ENCODE measurements around the gene ZNF598.
"Not testable (repeated sequence)": the region's sequence is repeated elsewhere in the genome, so short reads cannot be mapped to it uniquely, and the experiment has no call there.

Gene ZNF598

DNA sequence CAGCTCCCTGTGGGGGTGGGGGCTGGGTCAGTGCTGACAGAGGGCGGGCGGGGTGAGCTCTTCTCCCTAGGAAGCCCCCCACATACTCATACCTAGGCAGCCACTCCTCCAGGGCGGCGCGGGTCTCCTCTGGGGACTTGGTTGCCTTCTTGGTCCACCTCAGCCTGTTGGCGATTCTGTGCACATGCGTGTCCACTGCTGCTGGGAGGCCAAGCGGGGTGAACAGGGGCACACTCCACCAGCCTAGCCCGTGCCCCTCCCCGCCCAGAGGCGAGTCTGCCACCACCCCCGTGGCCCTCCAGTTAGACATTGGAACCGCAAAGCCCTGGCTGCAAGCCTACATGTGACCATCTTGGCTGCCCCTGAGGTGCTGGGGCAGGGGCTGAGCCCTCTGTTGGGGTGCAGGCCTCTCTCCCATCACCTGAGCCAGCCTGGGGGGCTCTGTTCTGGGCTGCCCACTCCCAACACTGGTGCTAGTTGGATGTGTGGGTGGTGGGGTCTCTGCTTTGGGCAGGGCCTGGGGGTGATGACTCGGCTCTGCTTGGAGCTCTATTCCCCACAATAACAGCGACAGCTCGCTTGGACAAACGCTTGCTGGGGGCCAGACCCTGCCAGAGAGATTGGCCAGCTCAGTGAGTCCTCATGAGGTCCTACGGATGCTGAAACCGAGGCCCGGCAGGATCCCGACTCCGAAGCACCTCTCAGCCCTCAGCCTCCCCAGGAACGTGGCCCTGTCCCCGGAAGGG lies 30.6 kb upstream of the ZNF598 start:
- DNase-seq (ENCODE audit: low spot score), result no peak

DNA sequence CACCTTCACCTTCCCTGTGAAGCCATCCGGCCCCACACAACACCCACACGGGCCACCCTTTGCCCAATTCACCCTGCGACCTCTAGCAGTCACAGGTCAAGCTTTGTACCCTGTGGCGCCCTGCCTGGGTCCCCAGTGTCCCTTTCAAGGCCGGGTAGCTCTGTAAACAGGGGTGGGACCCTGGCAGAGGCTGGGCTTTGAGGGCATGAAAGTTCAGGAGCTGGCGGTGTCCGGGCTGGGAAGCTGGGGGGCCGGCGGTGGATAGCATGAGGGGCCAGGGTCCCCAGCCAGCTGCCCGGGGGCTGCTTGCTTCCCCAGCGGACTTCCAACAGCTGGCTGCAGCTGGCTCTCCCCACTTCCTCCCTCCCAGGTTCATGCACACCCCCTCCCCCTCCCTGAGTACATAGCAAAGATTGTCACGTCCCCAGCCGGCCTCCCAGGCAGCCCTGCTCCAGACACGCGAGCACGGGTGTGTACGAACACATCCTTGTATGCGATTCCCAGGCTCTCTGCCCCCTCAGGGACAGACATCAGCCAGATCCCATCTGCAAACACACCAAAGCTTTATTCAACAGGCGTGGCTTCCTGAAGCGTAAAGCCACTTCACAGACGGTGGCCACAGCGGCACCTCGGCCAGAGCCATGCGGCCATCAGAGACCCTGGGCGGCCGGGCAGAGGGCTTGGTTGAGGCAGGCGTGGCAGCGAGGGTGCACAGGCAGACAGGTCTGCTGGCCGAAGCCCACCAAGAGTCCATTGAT lies 29.8 kb upstream of the ZNF598 start:
- no peak for DNase-seq (ENCODE audit: low spot score)

- DNase-seq (ENCODE audit: low spot score), result no peak
These were observed 29.0 kb upstream of the ZNF598 start for GRCh38 chr16:2038382-2039231.

- no peak for DNase-seq (ENCODE audit: low spot score)
These were observed 28.2 kb upstream of the ZNF598 start for GRCh38 chr16:2037647-2038381.

DNA sequence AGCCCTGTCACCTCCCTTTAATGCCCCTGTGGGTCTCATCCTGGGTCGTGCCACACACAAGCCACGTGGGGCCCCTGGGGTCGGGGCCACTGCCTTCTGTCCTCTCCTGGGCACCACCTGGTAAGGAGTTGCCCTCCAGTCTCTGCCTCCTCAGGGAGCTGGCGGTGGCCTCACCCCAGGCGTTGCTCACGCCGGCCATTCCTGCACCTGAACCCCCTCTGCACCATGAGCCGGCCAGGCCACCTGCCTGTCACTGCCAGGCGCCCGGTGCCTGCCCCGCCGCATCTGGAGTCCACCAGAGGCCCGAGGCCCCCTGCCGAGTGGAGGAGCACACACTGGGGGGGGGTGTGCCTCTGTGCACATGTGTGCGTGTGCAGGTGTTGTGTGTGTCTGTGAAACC lies 27.5 kb upstream of the ZNF598 start:
- DNase-seq (ENCODE audit: low spot score), result no peak

DNA sequence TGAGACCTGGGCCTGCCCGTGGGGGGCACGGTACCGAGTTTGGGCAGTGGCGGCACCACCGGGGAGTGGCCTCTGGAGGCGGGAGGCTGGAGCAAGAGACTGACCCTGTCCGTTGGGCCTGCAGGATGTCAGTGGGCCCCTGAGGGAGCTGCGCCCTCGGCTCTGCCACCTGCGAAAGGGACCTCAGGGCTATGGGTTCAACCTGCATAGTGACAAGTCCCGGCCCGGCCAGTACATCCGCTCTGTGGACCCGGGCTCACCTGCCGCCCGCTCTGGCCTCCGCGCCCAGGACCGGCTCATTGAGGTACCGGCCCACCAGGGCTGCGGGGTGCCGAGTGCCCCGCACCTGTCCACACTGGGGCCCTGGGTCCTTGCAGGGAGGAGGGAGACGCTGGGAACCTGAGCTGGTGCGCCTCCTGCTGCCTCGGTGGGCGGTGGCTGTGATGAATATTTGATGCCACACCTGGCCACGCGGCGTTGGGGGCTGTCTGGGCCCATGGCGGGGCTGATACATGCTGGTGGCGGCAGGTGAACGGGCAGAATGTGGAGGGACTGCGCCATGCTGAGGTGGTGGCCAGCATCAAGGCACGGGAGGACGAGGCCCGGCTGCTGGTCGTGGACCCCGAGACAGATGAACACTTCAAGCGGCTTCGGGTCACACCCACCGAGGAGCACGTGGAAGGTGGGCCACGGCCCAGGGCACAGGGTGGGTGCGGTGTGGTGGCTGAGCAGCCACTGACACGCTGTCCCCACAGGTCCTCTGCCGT lies 26.8 kb upstream of the ZNF598 start:
- DNase-seq (ENCODE audit: low spot score), result no peak

DNA sequence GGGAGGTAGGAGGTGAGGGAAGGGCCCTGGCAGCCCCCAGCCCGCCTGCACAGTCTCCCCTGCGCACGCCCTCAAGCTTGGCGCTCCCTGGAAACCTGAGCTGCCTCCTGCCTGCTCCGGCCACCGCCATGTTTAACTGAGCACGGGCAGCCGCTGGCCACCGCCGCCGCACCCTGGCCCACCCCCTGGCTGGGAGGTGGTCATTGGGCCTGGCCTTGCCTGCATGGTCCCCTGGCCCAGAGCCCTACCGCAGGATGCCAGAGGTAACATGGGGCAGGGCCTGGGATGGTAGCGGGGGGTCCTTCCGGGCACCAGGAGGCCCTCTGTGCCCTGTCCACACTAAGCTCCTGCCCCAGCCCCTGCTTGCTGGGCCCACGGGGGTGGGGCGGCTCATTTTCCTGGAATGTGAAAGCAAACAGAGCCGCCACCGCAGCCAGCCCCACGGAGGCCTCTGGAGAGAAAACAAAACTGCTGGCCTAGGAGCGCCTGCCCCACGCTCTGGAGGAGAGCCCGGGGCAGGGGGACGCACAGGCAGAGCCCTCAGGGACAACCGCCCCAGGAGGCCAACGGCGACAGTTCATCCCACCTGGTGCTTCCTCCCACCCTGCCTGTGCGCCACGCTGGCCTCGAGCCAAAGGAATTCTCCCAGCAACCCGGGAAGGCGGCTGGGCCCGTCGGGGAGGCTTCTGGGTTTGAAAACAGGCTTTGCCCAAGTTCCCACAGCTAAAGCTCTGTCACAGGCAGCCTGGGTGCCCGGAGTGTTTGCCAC lies 26.0 kb upstream of the ZNF598 start:
- no peak for DNase-seq (ENCODE audit: low spot score)

- DNase-seq (ENCODE audit: low spot score), result no peak
These were observed 25.2 kb upstream of the ZNF598 start for GRCh38 chr16:2034696-2035430.

DNA sequence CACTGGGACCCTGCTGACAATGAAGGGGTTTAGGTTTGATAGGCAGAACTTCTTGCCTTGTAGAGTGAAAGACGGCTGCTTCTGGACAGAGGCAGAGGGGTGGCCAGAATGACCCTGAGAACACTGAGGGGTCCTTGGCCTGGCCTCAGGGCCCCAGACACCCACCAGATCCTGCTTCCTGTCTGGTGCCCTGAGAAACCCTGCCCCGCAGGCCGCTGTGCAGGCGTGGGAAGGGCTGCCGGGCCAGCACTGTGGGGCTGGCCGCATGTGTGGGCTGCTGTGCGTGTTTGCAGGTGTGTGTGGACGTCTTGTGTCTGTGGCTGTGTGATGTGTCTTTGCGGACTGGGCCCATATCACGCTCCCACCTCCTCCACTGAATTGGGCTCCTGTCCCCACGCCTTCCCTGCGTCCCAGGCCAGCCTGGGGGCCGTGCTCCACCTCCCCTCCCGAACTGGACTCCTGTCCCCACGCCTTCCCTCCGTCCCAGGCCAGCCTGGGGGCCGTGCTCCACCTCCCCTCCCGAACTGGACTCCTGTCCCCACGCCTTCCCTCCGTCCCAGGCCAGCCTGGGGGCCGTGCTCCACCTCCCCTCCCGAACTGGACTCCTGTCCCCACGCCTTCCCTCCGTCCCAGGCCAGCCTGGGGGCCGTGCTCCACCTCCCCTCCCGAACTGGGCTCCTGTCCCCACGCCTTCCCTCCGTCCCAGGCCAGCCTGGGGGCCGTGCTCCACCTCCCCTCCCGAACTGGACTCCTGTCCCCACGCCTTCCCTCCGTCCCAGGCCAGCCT lies 24.5 kb upstream of the ZNF598 start:
- DNase-seq (ENCODE audit: low spot score), result not testable (repeated sequence)

DNA sequence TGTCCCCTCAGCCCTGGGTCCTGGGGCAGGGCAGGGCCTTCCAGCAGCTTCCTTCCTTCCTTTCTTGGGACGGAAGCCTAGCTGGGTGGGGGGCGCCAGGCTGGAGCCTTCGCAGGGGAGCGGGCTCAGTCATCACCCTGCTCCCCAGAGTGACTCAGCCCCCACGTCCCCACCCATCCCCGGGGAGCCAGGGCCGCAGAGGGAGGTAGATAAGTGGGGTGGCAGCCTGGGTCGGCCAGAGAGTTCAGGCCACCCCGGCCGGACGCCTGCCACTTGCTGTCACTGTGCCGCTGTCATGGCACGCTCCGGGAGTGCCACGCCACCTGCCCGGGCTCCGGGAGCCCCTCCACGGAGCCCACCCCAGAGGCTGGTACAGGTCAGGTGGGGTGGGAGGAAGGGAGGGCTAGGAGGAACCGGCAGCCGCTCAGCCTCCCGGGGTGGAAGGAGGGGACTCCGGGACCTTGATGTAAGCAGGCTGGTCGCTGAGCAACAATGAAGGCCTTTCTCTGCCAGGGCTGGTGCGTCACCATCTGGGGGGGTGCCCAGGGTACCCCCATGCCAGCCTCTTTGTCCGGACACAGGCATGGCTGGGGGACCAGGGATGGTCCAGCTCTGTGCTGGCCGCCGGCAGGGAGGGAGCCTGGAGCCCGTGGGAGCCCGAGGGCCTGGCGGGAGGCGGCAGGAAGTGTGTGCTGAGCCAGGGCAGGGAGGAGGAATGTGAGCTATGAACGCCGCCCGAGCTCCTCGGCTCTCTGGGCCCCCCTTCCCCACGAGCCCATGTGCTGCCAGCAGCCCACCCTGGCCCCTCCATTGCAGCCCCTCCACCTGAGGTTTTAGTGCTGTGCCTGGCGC lies 23.7 kb upstream of the ZNF598 start:
- DNase-seq (ENCODE audit: low spot score), result peak; percentile 94

- DNase-seq (ENCODE audit: low spot score), result peak; percentile 65
These were observed 22.9 kb upstream of the ZNF598 start for GRCh38 chr16:2032285-2033056.

DNA sequence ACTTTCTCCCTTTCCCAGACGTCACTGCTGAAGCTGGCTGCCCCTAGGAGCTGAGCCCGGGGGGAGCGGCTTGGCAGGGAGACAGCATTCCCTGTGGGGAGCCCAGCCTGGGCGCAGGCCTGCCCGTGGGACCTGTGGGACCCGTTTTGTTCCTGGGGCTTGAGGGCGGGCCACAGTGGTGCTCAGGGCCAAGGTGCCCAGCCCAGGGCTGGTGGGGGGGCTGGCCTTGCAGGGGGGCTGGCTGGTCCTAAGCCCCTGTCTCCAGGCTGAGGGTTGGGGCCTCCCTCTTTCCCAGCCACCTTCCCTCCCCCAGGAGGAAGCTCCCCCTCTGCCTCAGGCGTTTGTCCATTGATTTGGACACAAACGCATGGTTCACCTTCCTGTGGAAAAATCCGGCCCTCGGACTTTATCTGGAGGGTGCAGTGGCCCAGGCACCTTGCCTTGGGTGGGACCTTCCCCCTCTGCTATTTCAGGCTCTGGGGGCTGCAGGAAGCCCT lies 21.5 kb upstream of the ZNF598 start:
- no peak for DNase-seq (ENCODE audit: low spot score)

DNA sequence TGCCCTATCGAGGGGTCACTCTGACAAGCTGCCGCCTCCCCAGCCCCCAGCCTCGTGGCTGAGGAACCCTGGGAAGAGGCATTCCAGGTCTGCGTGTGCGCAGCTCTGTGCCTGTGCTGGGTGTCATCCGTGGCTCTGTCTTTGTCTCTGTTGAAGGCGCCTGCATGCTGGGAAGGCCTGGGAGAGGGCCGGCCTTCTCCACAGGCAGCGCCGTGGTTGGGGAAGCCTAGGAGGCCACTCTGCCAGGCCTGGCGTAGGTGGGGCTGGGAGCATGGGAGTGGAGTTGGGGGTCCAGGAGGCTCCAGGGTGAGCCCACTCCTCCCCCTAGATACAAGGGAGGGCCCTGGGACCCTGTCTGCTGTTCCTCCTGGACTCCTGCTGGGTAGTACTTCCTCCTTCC lies 20.4 kb upstream of the ZNF598 start:
- DNase-seq (ENCODE audit: low spot score), result no peak

DNA sequence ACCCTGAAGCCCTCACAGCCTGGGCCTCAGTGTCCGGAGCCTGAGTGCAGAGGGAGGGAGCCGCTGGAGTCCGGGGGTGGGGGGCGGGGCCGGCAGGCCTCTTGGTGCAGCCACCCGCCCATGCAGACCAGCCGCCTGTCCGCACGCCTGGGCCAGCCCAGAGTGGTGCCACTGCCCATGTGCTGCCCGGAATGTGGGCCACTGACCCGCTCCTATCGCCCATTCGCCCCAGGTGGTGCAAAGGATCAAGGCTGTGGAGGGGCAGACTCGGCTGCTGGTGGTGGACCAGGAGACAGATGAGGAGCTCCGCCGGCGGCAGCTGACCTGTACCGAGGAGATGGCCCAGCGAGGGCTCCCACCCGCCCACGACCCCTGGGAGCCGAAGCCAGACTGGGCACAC lies 19.7 kb upstream of the ZNF598 start:
- DNase-seq (ENCODE audit: low spot score), result no peak

GRCh38 chr16:2028620-2029220 lies 19.1 kb upstream of the ZNF598 start:
- DNase-seq (ENCODE audit: low spot score), result no peak

DNA sequence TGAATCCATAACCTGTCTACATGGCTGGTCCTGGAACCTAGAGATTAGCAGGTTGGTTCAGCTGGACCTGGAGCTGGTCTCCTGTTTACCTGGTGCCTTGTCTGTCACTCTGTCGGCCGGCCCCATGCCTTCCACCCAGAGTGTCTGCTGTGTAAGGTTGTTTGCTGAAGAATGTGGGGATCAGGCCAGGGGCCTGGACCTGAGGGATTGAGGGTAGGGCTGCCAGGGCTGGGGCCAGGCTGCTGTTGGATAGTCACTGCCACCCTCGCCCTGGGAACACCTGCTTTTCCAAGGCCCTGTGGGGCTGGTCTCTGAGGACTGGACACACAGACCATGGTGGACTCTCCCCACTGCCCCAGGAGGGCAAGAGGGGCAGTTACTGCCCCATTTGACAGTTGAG lies 18.5 kb upstream of the ZNF598 start:
- DNase-seq (ENCODE audit: low spot score), result no peak

All from putamen (tissue), 1 donor.